RWPE1 (cell line): ENCODE data around the gene ZC3H8.

Experiments used
- CTCF ChIA-PET: fragments of 350-600 bp; sonication (Branson Sonifier 250); formaldehyde crosslinking; extraction: SDS; loops from one replicate; lab custom pipeline; 2021; lab: Yijun Ruan, JAX
- POLR2A ChIA-PET: fragments of 400-600 bp; formaldehyde crosslinking; extraction: SDS; loops from one replicate; lab custom pipeline; 2020; ENCODE audit warnings: antibody characterized with exemption; ENCODE audit not compliant: low non-redundant PET; lab: Yijun Ruan, JAX
- DNase-seq: peaks from one replicate; pipeline ENCODE4 v3.0.0; 2012; ENCODE audit warnings: low spot score
- H3K27ac ChIP-seq: fragments of 450-650 bp; 2 replicates; pipeline ENCODE4 v1.5.1; 2017
- CTCF ChIP-seq: fragments of 450-650 bp; conservative IDR thresholded peaks from 2 replicates; pipeline ENCODE4 v1.5.1; 2017; ENCODE audit warnings: low read depth, mild to moderate bottlenecking

ZC3H8 gene

GRCh38 chr2:112195167-112195766, 59.6 kb downstream of the ZC3H8 start:
- ChIA-PET CTCF (no interaction called here), POLR2A (no interaction called here)
- no peak overlapping the region for H3K27ac ChIP-seq
- no peak for TF ChIP-seq CTCF
- no peak for DNase-seq

GRCh38 chr2:112194482-112194881, 60.4 kb downstream of the ZC3H8 start:
- ChIA-PET POLR2A (no interaction called here), CTCF (no interaction called here)

GRCh38 chr2:112194028-112194427, 60.8 kb downstream of the ZC3H8 start:
- ChIA-PET POLR2A (no interaction called here), CTCF (no interaction called here)
- no peak overlapping the region for H3K27ac ChIP-seq
- DNase-seq: no peak
- TF ChIP-seq CTCF: no peak

More at GRCh38 chr2:112194482-112194881, 60.4 kb downstream of the ZC3H8 start:
- H3K27ac ChIP-seq: no peak overlapping the region
- no peak for TF ChIP-seq CTCF
- no peak for DNase-seq

GRCh38 chr2:112189001-112189556, 65.8 kb downstream of the ZC3H8 start:
- no peak for TF ChIP-seq CTCF

GRCh38 chr2:112187805-112188596, 66.8 kb downstream of the ZC3H8 start:
- CTCF ChIA-PET: no interaction called here
- POLR2A ChIA-PET: no interaction called here
- H3K27ac ChIP-seq: no peak overlapping the region
- TF ChIP-seq CTCF: no peak
- peak; percentile 55 for DNase-seq

More at GRCh38 chr2:112189001-112189556, 65.8 kb downstream of the ZC3H8 start:
- no peak for DNase-seq
- POLR2A ChIA-PET: no interaction called here
- CTCF ChIA-PET: no interaction called here
- no peak overlapping the region for H3K27ac ChIP-seq

- no peak for DNase-seq
- no peak overlapping the region for H3K27ac ChIP-seq
- POLR2A ChIA-PET: no interaction called here
- TF ChIP-seq CTCF: no peak
- CTCF ChIA-PET: no interaction called here
Observed at GRCh38 chr2:112187046-112187715, 67.7 kb downstream of the ZC3H8 start.
